GM20000 (cell line): ENCODE data around the gene CACHD1.
"Not testable (repeated sequence)": the region's sequence is repeated elsewhere in the genome, so short reads cannot be mapped to it uniquely, and the experiment has no call there.

Source experiments
- DNase-seq: peaks from one replicate; pipeline ENCODE4 v3.0.0; 2012; ENCODE audit warnings: low spot score
- CTCF ChIP-seq: IDR thresholded peaks from 2 replicates; pipeline ENCODE4 v1.5.1; 2012; ENCODE audit warnings: mild to moderate bottlenecking, control low read depth; ENCODE audit errors: extremely low read depth, missing control alignments

CACHD1 gene

GRCh38 chr1:64595871-64596515 lies 126.1 kb downstream of the CACHD1 start:
- no peak for DNase-seq
- no peak for TF ChIP-seq CTCF

GRCh38 chr1:64597113-64597512 lies 127.2 kb downstream of the CACHD1 start:
- TF ChIP-seq CTCF = no peak
- no peak for DNase-seq

GRCh38 chr1:64598100-64598571 lies 128.2 kb downstream of the CACHD1 start:
- no peak for DNase-seq
- no peak for TF ChIP-seq CTCF

GRCh38 chr1:64599242-64599641 lies 129.3 kb downstream of the CACHD1 start:
- DNase-seq = no peak
- TF ChIP-seq CTCF = no peak

- TF ChIP-seq CTCF = no peak
- no peak for DNase-seq
Measured at GRCh38 chr1:64601207-64601606, 131.3 kb downstream of the CACHD1 start.

GRCh38 chr1:64608005-64608650 lies 138.2 kb downstream of the CACHD1 start:
- DNase-seq = no peak
- TF ChIP-seq CTCF = no peak

GRCh38 chr1:64608651-64609048 lies 138.7 kb downstream of the CACHD1 start:
- no peak for TF ChIP-seq CTCF
- no peak for DNase-seq

- DNase-seq = not testable (repeated sequence)
Measured at GRCh38 chr1:64610950-64611349, 141.0 kb downstream of the CACHD1 start.
